HCT116 (cell line): ENCODE measurements around the gene ARHGEF6. TPM values are rescaled to one million over a fixed set of nuclear protein-coding genes. Genes with fewer than 3 reads are reported as not detected.

Source experiments
- ATAC-seq: fragments of 200-7000 bp; cut with Tn5 transposase; 2 replicates; pipeline ENCODE4 v1.9.1; 2020; ENCODE audit warnings: mild to moderate bottlenecking, moderate library complexity
- BruUV-seq: library from RNA; stranded (reverse); fragments of 400-500 nt; replicated peaks from 2 replicates; lab custom pipeline; 2021; lab: Mats Ljungman, UMichigan
- CTCF ChIA-PET: fragments of 300-600 bp; sonication (Branson Sonifier 250); formaldehyde crosslinking; loops from one replicate; lab custom pipeline; 2021; ENCODE audit warnings: antibody characterized with exemption; lab: Charles Lee
- POLR2A ChIA-PET: fragments of 300-600, 350-600 bp; sonication (Branson Sonifier 250); formaldehyde crosslinking; loops from one replicate; lab custom pipeline; 2021; ENCODE audit warnings: antibody characterized with exemption; lab: Charles Lee
- RAD21 ChIA-PET, 2 experiments: fragments of 300-600 bp; sonication (Branson Sonifier 250); formaldehyde crosslinking; loops; one replicate each; lab custom pipeline; 2023; ENCODE audit warnings: low total read pairs in 2 of 2; ENCODE audit not compliant: uncharacterized antibody in 2 of 2, unreplicated experiment in 2 of 2, low non-redundant PET in 1 of 2; lab: Charles Lee
- DNase-seq: peaks from one replicate; pipeline ENCODE4 v3.0.0-alpha.2; 2010; ENCODE audit warnings: low read depth, low spot score
- H2AFZ ChIP-seq: fragments of 200-600 bp; shearing (Covaris generic), sonication (generic); 2 replicates; pipeline ENCODE4 v1.6.1; 2017; ENCODE audit warnings: low read depth, mixed run types, mixed read lengths, antibody characterized with exemption, low read length; ENCODE audit not compliant: poor library complexity, severe bottlenecking
- H3K27ac ChIP-seq: 2 replicates; pipeline ENCODE4 v1.5.1; 2012; ENCODE audit warnings: low read depth, low read length
- H3K27me3 ChIP-seq: fragments of 200-600 bp; sonication (generic); 2 replicates; pipeline ENCODE4 v1.6.1; 2016; ENCODE audit warnings: mixed run types, low read length, mixed read lengths; ENCODE audit not compliant: insufficient read depth
- H3K36me3 ChIP-seq, 2 experiments: fragments of 200-500 bp in 1 of 2; fragments of 200-600 bp in 1 of 2; sonication (Bioruptor generic) in 1 of 2; sonication (generic) in 1 of 2; 2 replicates each; pipeline versions ENCODE4 v1.5.1 to v1.6.1; 2014 to 2016; ENCODE audit warnings: low read length in 2 of 2, inconsistent platforms in 1 of 2, mixed read lengths in 1 of 2, mixed run types in 1 of 2; ENCODE audit not compliant: insufficient read depth in 2 of 2, control insufficient read depth in 1 of 2
- H3K4me1 ChIP-seq, 2 experiments: fragments of 200-600 bp in 1 of 2; sonication (generic) in 1 of 2; 2 replicates each; pipeline versions ENCODE4 v1.5.1 to v1.6.1; 2012 to 2017; ENCODE audit warnings: low read length in 2 of 2, inconsistent platforms in 1 of 2, mild to moderate bottlenecking in 1 of 2, mixed read lengths in 1 of 2, mixed run types in 1 of 2, moderate library complexity in 1 of 2; ENCODE audit not compliant: insufficient read depth in 2 of 2, control insufficient read depth in 1 of 2
- H3K4me2 ChIP-seq: fragments of 200-600 bp; sonication (generic); 2 replicates; pipeline ENCODE4 v1.6.1; 2017; ENCODE audit warnings: mixed run types, low read length, mixed read lengths
- H3K4me3 ChIP-seq, 2 experiments: fragments of 200-600 bp in 1 of 2; sonication (generic) in 1 of 2; replicated peaks in 1 of 2; 2 replicates each; pipeline ENCODE4 v1.5.1; 2011 to 2016; ENCODE audit warnings: low read length in 2 of 2, control low read depth in 1 of 2, low read depth in 1 of 2, mild to moderate bottlenecking in 1 of 2, mixed read lengths in 1 of 2, mixed run types in 1 of 2
- H3K79me2 ChIP-seq: fragments of 200-600 bp; sonication (generic); 2 replicates; pipeline ENCODE4 v1.6.1; 2017; ENCODE audit warnings: mild to moderate bottlenecking, mixed run types, low read length, moderate library complexity, mixed read lengths; ENCODE audit not compliant: insufficient read depth
- H3K9ac ChIP-seq: fragments of 200-600 bp; sonication (generic); 2 replicates; pipeline ENCODE4 v1.6.1; 2016; ENCODE audit warnings: low read length, mixed read lengths
- H3K9me2 ChIP-seq: fragments of 200-600 bp; sonication (generic), shearing (Covaris generic); 2 replicates; pipeline ENCODE4 v1.6.1; 2017; ENCODE audit warnings: mixed run types, mild to moderate bottlenecking, moderate library complexity; ENCODE audit not compliant: insufficient read depth
- H3K9me3 ChIP-seq, 2 experiments: fragments of 200-500 bp in 1 of 2; fragments of 200-600 bp in 1 of 2; sonication (Bioruptor generic) in 1 of 2; sonication (generic) in 1 of 2; 2 replicates each; pipeline ENCODE4 v1.6.1; 2014 to 2017; ENCODE audit warnings: low read length in 2 of 2, mixed read lengths in 2 of 2, inconsistent platforms in 1 of 2, low read depth in 1 of 2, mild to moderate bottlenecking in 1 of 2, mixed run types in 1 of 2, moderate library complexity in 1 of 2; ENCODE audit not compliant: control insufficient read depth in 1 of 2, insufficient read depth in 1 of 2
- H4K20me1 ChIP-seq: fragments of 200-600 bp; sonication (generic), shearing (Covaris generic); 2 replicates; pipeline ENCODE4 v1.6.1; 2017; ENCODE audit warnings: mixed run types, mild to moderate bottlenecking, moderate library complexity; ENCODE audit not compliant: insufficient read depth
- CBX3 ChIP-seq: IDR thresholded peaks from 2 replicates; pipeline ENCODE4 v1.6.1; 2012; ENCODE audit warnings: low read depth
- CEBPB ChIP-seq: IDR thresholded peaks from 2 replicates; pipeline ENCODE4 v1.6.1; 2012; ENCODE audit warnings: low read depth
- CTCF ChIP-seq, 3 experiments: fragments of 200-600 bp in 1 of 3; sonication (generic) in 1 of 3; IDR thresholded peaks in 2 of 3; conservative IDR thresholded peaks in 1 of 3; 2 replicates each; pipeline ENCODE4 v1.5.1; 2012 to 2017; ENCODE audit warnings: low read depth in 2 of 3, low read length in 2 of 3, antibody characterized with exemption in 1 of 3, borderline replicate concordance in 1 of 3, control low read depth in 1 of 3, mild to moderate bottlenecking in 1 of 3, mixed read lengths in 1 of 3, mixed run types in 1 of 3, moderate library complexity in 1 of 3; ENCODE audit not compliant: insufficient read depth in 1 of 3
- POLR2AphosphoS5 ChIP-seq: IDR thresholded peaks from 2 replicates; pipeline ENCODE4 v1.6.1; 2011; ENCODE audit warnings: mild to moderate bottlenecking, low read depth, low read length, moderate library complexity
- RAD21 ChIP-seq: IDR thresholded peaks from 2 replicates; pipeline ENCODE4 v1.6.1; 2012; ENCODE audit warnings: low read depth, mild to moderate bottlenecking
- REST ChIP-seq: IDR thresholded peaks from 2 replicates; pipeline ENCODE4 v1.6.1; 2012; ENCODE audit warnings: low read depth
- ZFX ChIP-seq: fragments of 450-650 bp; IDR thresholded peaks from 2 replicates; pipeline ENCODE4 v1.6.1; 2017
- intact Hi-C: fragments of 100-400 bp; cut with micrococcal nuclease; formaldehyde crosslinking; loops from 2 replicates; pipeline ENCODE4 v1.10.0; 2022
- total RNA-seq: library from RNA; stranded (reverse); gene quantifications from one replicate; pipeline ENCODE4 v1.2.1, GENCODE V29; 2021; ENCODE audit not compliant: unreplicated experiment

The ARHGEF6 gene
- total RNA-seq, 1 experiment from 2014 or later: 1.9 TPM

- ChIA-PET POLR2A (no interaction called here), CTCF (no interaction called here), RAD21 (no interaction called here)
- Histone ChIP-seq H3K9me3 (no peaks in the 10 kb centered on the region), H3K79me2 (no peaks in the 10 kb centered on the region), H3K4me1 (no peaks in the 10 kb centered on the region), H3K9ac (no peak overlapping the region), H2AFZ (no peak overlapping the region), H3K27me3 (no peaks in the 10 kb centered on the region), H3K4me2 (no peak overlapping the region), H3K4me3 (no peak overlapping the region), H3K27ac (no peak overlapping the region), H4K20me1 (no peaks in the 10 kb centered on the region), H3K36me3 (no peaks in the 10 kb centered on the region), H3K9me2 (no peaks in the 10 kb centered on the region)
- ATAC-seq: no peak
- no peak for DNase-seq
- no peak for TF ChIP-seq POLR2AphosphoS5
- no peak for TF ChIP-seq ZFX
- TF ChIP-seq CEBPB: no peak
- TF ChIP-seq CBX3: no peak
- no peak for TF ChIP-seq CTCF (IDR thresholded peaks at IDR 0.05 in 2 of 3, conservative IDR thresholded peaks at IDR 0.05 in 1 of 3; ENCODE audit: borderline replicate concordance in 1 of 3, insufficient read depth in 1 of 3, low read depth in 2 of 3, low read length in 2 of 3)
- no peak for TF ChIP-seq REST
- TF ChIP-seq RAD21: no peak
- BruUV-seq: no TSS peak
- intact Hi-C loops: no loop called here
Measured at GRCh38 chrX:136812286-136812685, 31.6 kb upstream of the ARHGEF6 start.
